CD4-positive, alpha-beta T cell treated with Interleukin-4 for 4 hours (primary cell): ENCODE measurements around the gene ACOX3.

ENCODE experiments used
- DNase-seq: peaks from one replicate; pipeline ENCODE4 v3.0.0-alpha.2; 2020

Gene ACOX3

DNA sequence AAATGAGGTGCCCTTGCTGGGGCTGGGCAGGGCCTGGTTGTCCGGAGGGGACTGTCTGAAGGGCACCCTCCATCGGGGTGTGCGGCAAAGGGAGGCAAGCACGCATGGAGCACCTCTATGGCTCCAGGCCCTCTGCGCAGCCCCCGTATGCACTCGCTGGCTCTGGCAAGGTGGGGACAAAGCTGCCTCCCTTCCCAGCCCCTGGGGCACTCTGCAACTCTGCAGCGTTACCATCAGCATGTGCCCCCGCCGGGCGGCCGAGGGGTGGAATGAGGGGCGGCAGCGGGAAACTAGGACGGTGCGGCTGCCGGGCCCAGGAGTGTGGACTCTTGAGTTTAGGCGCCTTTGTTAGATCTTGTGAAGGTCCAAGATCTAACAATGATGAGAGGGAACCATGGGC is 26.5 kb upstream of the ACOX3 start:
- no peak for DNase-seq

DNA sequence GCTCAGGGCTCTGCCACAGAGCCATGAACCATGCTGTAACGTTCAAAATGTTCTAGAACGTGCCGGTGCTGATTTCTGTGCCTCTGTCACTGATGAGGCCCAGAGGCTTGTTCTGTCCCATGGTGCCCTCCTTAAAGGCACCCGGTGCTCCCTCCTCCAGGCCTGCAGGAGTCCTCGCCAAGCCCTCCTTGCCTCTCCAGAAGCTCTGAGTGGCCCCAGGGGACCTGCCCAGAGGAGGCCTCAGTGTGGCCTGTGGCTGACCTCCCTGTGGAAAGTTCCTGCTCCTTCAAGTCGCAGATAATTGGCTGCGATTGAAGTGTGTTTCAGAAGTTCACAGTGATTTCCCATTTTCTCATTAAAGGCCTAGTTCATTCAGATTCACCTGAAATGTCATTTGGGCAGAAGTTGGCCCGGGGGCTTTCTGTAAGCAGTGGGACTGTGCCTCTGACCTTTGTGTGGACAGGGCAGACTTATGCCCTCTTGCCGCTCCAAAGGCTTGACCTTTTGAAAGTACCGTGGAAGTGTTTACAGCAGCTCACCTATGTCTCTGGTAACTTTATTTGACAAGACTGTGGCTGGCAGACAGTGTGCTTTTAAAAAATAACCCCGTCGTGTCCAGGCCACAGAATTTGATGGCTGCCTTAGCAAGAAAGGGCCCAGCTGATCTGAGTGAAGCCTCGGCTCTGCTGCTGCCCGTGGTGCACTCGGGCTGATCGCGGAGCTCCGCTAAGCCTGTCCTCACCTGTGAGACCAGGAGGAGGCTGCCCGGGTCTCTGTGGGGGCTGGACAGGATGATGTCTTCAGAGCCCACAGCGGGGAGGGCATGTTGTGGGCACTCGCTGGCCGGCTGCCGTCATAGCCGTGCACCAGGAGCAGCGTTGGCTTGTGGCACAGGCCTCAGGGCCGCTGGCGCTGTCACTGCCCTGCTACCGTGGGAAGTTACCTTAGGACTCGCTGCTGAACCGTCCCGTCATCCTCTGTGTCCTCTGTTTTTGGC is 25.4 kb upstream of the ACOX3 start:
- no peak for DNase-seq

DNA sequence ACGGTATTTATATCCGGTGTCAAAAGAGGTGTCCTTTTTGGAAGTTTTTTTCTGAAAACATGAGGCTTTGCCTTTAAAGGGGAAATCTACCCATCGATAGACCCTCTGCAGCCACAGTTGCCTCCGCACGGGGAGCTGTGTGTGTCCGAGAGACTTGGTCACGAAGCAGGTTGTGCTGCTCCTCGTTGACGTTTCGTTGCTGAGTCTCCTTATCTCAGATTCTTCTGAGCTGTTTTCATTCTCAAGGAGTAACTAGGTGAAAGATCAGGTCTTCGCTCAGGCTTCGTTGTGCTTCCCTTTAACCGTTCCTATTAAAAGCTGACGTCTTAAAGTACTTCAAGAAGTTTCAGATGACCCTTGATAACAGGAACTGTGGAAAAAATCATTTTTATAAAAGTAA is 23.9 kb upstream of the ACOX3 start:
- DNase-seq, result no peak

GRCh38 chr4:8463811-8464210 is 23.3 kb upstream of the ACOX3 start:
- no peak for DNase-seq

DNA sequence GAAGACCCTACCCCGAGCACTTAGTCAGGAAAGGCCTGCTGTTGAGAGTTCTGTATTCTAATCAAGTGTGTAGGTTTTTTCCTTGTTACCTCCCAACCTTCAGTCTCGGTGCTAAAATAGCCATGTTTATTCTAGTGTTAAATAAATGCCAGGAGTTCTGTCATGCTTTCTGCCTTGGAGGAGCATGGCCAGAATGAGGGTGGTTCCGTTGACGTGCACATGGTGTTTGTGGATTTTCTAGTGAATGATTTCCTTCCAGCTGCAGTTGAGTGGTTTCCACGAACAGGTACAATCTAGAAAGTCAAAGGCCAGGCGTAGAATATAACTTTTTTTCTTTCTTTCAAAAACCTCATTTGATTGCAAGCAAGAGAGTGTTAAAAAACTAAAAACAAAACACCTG is 21.1 kb upstream of the ACOX3 start:
- no peak for DNase-seq

DNA sequence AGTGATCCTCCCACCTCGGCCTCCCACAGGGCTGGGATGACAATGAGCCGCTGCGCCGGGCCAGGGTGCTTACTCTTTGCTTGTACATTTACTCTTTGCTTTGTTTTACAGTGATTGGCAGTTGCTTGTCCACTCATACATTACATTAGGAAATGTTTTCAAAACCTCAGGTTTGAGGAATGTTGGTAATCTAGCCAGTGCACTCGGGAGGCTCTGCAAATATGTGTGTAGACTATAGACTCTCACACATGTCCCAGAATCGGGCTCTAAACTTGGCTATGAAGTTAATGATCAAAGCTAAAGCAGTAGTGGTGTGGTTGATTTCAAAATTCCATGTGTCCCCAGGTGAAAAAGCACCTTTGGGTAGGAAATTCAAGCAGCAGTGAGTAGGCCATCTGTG is 20.6 kb upstream of the ACOX3 start:
- no peak for DNase-seq

DNA sequence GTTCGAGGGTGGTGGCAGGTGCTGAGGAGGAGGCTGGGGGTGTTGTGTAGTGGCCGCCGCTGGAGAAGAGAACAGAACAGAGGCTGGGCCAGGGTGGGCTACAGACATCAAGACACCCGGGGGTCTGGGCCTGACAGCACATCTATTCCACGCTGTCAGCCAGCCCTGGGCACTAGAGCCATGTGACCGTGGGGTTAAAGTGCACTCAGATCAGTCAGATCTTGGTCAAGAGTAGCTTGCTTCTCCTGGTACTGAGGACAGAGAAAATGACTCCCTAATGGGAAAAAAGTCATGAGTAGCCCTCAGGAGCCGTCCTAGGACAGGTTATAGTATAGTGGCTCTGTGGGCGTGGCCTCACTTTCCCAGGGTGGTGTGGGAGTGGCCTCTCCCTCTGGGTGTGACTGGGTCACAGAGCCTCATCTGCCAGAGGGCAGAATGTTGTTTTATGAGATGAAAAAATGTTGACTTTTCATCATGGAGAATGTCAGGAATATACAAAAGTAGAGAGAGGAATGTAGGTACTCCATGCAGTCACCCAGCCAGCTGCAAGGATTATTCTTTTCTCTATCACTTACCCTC is 19.4 kb upstream of the ACOX3 start:
- DNase-seq, result no peak

GRCh38 chr4:8457646-8458252 is 17.2 kb upstream of the ACOX3 start:
- DNase-seq, result no peak

GRCh38 chr4:8453957-8454356 is 13.4 kb upstream of the ACOX3 start:
- DNase-seq, result no peak

DNA sequence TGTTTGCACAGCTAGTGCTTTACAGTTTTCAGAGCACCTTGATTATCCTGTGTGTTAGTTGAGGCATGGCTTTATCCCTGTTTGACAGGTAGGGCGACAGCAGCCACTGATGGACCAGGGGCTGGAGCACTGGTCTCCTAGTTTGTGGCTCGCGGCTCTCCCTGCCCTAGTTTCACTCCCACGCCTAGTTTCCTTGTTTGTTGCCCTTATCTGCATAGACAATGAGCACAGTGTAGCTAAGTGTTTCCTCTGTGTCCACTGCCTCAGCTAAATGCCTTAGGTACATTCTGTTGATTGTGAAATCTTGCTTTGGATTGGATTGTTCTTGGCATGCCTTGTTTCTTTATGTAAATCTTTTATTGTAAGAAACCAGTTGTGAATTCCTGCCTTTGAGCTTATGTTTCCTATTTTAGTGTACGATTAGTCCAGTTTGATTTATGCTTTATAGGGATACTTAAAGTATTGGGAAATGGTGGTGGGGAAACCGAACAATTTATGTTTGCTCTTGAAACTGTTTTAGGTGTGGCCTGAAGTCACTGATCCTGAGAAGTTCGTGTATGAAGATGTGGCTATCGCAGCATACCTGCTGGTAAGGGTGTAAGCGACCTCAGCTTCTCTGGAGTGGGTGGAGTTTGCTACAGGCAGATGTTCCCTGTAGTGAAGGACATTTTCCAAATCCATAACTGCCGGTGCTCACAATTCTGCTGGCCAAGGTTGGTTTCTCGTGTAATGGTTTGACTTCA is 11.1 kb upstream of the ACOX3 start:
- DNase-seq, result no peak

- no peak for DNase-seq
Measured at GRCh38 chr4:8446122-8446521, 5.6 kb upstream of the ACOX3 start.

- DNase-seq, result no peak
Measured at GRCh38 chr4:8443801-8444200, 3.3 kb upstream of the ACOX3 start.

DNA sequence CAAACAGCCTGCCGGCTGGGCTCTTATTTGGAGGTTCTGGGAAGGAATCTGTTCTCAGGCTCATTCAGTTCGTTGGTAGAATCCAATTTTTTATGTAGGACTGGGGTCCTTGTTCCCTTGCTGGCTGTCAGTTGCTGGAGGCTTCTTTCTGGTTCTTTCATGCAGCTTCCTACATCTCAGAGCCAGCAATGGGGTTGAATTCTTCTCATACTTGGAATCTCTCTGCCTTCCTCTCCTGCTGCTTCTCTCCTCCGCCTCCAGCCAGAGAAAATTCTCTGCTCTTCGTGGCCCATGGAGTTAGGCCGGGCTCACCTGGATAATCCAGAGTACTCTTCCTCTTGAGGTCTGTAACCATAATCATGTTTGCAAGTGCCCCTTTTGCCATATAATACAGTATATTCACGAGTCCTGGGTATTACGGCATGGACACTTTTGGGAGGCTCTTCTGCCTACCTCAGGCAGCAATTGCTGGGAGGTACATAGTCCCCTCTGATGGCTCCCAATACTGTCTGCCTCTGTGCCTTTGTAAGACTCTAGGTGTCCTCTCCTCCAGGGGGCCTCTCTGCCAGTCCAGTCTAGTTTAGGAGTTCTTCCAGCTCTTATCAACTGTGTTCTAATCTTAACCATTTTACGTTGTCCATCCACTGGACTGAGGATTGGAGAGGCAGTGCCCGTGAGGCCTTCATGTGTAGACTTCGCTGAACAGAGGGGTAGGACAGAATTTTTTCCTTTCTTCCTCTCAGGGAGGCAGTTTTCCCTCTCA is 2.3 kb upstream of the ACOX3 start:
- no peak for DNase-seq

GRCh38 chr4:8441499-8442091 is 1.1 kb upstream of the ACOX3 start:
- no peak for DNase-seq

GRCh38 chr4:8439914-8440491 is 520 bp downstream of the ACOX3 start:
- peak; percentile 24 for DNase-seq

DNA sequence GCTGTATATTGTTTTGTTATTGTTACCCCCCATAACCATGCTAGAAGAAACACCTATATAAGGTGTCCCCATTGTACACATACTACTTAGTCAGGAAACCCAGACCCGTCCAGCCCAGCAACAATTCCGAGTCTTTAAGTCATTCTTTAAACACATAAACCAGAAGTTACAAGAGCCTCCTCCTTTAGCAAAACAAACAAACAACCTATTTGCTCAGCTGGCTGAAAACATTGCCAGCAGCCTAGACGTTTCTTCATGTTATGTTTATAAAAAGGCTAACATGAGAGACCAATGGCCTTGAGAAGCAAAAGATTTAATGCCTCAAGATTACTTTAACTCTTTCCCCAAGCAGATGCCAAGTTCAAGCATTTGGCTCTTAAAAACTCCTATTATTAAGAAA is 1.4 kb downstream of the ACOX3 start:
- no peak for DNase-seq

- DNase-seq, result no peak
Measured at GRCh38 chr4:8438743-8439142, 1.8 kb downstream of the ACOX3 start.

DNA sequence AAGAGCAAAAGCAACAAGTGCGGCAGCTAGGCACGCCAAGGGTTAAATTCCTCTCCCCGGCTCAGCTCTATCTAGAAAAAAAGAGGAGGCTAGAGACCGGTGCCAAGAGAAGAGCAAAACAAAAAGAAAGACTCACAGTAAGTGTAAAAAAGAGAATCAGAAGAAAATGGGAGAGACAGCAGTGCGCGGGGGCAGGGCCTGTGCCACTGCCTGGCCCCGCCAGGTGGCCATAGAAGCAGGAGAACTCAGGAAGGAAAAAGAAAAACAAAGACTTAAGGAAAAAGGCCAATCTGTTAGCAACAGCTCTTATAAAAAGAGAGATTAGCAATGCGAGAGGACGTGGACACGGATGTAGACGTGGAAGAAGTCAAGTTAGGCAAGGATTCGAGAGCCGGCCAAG is 3.2 kb downstream of the ACOX3 start:
- DNase-seq, result no peak

GRCh38 chr4:8435656-8436121 is 4.8 kb downstream of the ACOX3 start:
- peak; percentile 36 for DNase-seq

GRCh38 chr4:8434251-8435073 is 6.1 kb downstream of the ACOX3 start:
- no peak for DNase-seq

DNA sequence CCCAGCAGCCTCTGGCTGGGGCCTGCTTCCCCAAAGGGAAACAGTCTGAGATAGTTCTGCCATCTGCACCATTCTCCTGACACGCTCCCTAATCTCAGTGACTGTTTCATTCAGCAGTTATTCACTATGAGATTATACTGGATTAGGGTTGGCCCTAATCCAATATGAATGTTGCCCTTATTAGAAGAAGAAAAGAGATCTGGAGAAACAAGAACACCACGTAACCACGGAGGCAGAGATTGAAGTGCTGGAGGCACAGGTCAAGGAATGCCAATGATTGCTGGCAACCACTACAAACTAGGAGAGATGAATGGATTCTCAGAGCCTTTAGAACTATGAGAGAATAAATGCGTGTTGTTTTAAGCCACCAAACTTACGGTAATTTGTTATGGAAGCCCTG is 7.4 kb downstream of the ACOX3 start:
- no peak for DNase-seq
